Activated naive CD4-positive, alpha-beta T cell treated with anti-CD3 and anti-CD28 coated beads, Interleukin-2, amount 50 U/mL, for 72 hours (primary cell): ENCODE measurements around the gene LPCAT1. TPM values are rescaled to one million over a fixed set of nuclear protein-coding genes. Genes with fewer than 3 reads are reported as not detected.
"Not testable (repeated sequence)": the region's sequence is repeated elsewhere in the genome, so short reads cannot be mapped to it uniquely, and the experiment has no call there.

ENCODE experiments used
- ATAC-seq, 2 donors: fragments of 150-1000 bp; cut with Tn5 transposase; 2 replicates each; pipeline ENCODE4 v1.10.0; 2021; ENCODE audit warnings: mild to moderate bottlenecking in 2 of 2, moderate library complexity in 2 of 2
- DNase-seq, 2 donors: peaks; one replicate each; pipeline ENCODE4 v3.0.0; 2021 to 2022; ENCODE audit warnings: low spot score in 2 of 2
- H3K27ac Mint-ChIP-seq, 2 donors: one replicate each; pipeline ENCODE4 v1.8.0; 2022; ENCODE audit warnings: mild to moderate bottlenecking in 2 of 2, mixed read lengths in 2 of 2
- H3K36me3 Mint-ChIP-seq, 2 donors: one replicate each; pipeline ENCODE4 v1.8.0; 2022; ENCODE audit warnings: mixed read lengths in 2 of 2
- H3K9me3 Mint-ChIP-seq, 2 donors: one replicate each; pipeline ENCODE4 v1.8.0; 2022; ENCODE audit warnings: mixed read lengths in 2 of 2
- total RNA-seq, 2 donors: library from RNA; stranded (reverse); gene quantifications; one replicate each; pipeline ENCODE4 v1.2.3, GENCODE V29; 2022

The LPCAT1 gene
- total RNA-seq, 2 donors from 2014 or later = 29.2 to 37.6 TPM

- DNase-seq = no peak
- no peak overlapping the region for H3K27ac Mint-ChIP-seq
- ATAC-seq = no peak
- peaks cover 4 to 5% of the 10 kb centered on the region in 2 donors for H3K36me3 Mint-ChIP-seq
- peaks cover 13 to 14% of the 10 kb centered on the region in 2 donors for H3K9me3 Mint-ChIP-seq
These were observed 88.4 kb downstream of the LPCAT1 start for GRCh38 chr5:1435369-1435768.

- peaks cover 22% of the 10 kb centered on the region in 2 donors for H3K36me3 Mint-ChIP-seq
- no peak overlapping the region for H3K27ac Mint-ChIP-seq
- ATAC-seq (no peak), DNase-seq (peak in 1 of 2 donors; percentile 25)
- H3K9me3 Mint-ChIP-seq = peaks cover 23 to 25% of the 10 kb centered on the region in 2 donors
These were observed 91.5 kb downstream of the LPCAT1 start for GRCh38 chr5:1432296-1432695.

GRCh38 chr5:1431896-1432295 lies 91.9 kb downstream of the LPCAT1 start:
- DNase-seq (peak in 1 of 2 donors; percentile 25), ATAC-seq (no peak)
- peaks cover 23 to 25% of the 10 kb centered on the region in 2 donors for H3K9me3 Mint-ChIP-seq
- no peak overlapping the region for H3K27ac Mint-ChIP-seq
- H3K36me3 Mint-ChIP-seq = peaks cover 22% of the 10 kb centered on the region in 2 donors

- peaks cover 26 to 31% of the 10 kb centered on the region in 2 donors for H3K9me3 Mint-ChIP-seq
- DNase-seq = peak in 1 of 2 donors; percentile 40
- H3K36me3 Mint-ChIP-seq = peaks cover 22 to 28% of the 10 kb centered on the region in 2 donors
- H3K27ac Mint-ChIP-seq = no peak overlapping the region
- no peak for ATAC-seq
These were observed 92.5 kb downstream of the LPCAT1 start for GRCh38 chr5:1431021-1431811.

GRCh38 chr5:1430121-1430795 lies 93.5 kb downstream of the LPCAT1 start:
- H3K36me3 Mint-ChIP-seq = peaks cover 22 to 33% of the 10 kb centered on the region in 2 donors
- no peak for ATAC-seq
- H3K9me3 Mint-ChIP-seq = peaks cover 26 to 39% of the 10 kb centered on the region in 2 donors
- DNase-seq = peak in 1 of 2 donors; percentile 35
- no peak overlapping the region for H3K27ac Mint-ChIP-seq

- Mint-ChIP-seq H3K36me3 (peaks cover 22 to 33% of the 10 kb centered on the region in 2 donors), H3K27ac (no peak overlapping the region), H3K9me3 (peaks cover 26 to 41% of the 10 kb centered on the region in 2 donors)
- DNase-seq (no peak), ATAC-seq (no peak)
These were observed 94.3 kb downstream of the LPCAT1 start for GRCh38 chr5:1429496-1429895.

GRCh38 chr5:1429066-1429465 lies 94.7 kb downstream of the LPCAT1 start:
- no peak for DNase-seq
- no peak for ATAC-seq
- peaks cover 26 to 45% of the 10 kb centered on the region in 2 donors for H3K9me3 Mint-ChIP-seq
- H3K36me3 Mint-ChIP-seq = peaks cover 22 to 33% of the 10 kb centered on the region in 2 donors
- no peak overlapping the region for H3K27ac Mint-ChIP-seq

- ATAC-seq (no peak), DNase-seq (no peak)
- Mint-ChIP-seq H3K9me3 (peaks cover 19 to 38% of the 10 kb centered on the region in 2 donors), H3K27ac (no peak overlapping the region), H3K36me3 (peaks cover 22 to 33% of the 10 kb centered on the region in 2 donors)
These were observed 95.7 kb downstream of the LPCAT1 start for GRCh38 chr5:1428107-1428506.

GRCh38 chr5:1424716-1425115 lies 99.0 kb downstream of the LPCAT1 start:
- ATAC-seq (no peak), DNase-seq (no peak)
- H3K36me3 Mint-ChIP-seq = peaks cover 14 to 24% of the 10 kb centered on the region in 2 donors
- H3K27ac Mint-ChIP-seq = peak overlapping the region in 1 of 2 donors; percentile 66
- H3K9me3 Mint-ChIP-seq = peaks cover 13 to 30% of the 10 kb centered on the region in 2 donors

GRCh38 chr5:1423901-1424603 lies 99.7 kb downstream of the LPCAT1 start:
- ATAC-seq (no peak), DNase-seq (no peak)
- H3K9me3 Mint-ChIP-seq = peaks cover 7 to 24% of the 10 kb centered on the region in 2 donors
- peak overlapping the region in 1 of 2 donors; percentile 66 for H3K27ac Mint-ChIP-seq
- peaks cover 7 to 18% of the 10 kb centered on the region in 2 donors for H3K36me3 Mint-ChIP-seq

GRCh38 chr5:1422522-1422921 lies 101.2 kb downstream of the LPCAT1 start:
- H3K36me3 Mint-ChIP-seq = peaks cover 0 to 10% of the 10 kb centered on the region in 2 donors

GRCh38 chr5:1421521-1422341 lies 102.0 kb downstream of the LPCAT1 start:
- H3K9me3 Mint-ChIP-seq = peaks cover 11 to 19% of the 10 kb centered on the region in 2 donors
- H3K36me3 Mint-ChIP-seq = peaks cover 0 to 10% of the 10 kb centered on the region in 2 donors
- DNase-seq (no peak), ATAC-seq (no peak)
- H3K27ac Mint-ChIP-seq = no peak overlapping the region

More at GRCh38 chr5:1422522-1422921, 101.2 kb downstream of the LPCAT1 start:
- H3K27ac Mint-ChIP-seq, DNase-seq, ATAC-seq: not testable (repeated sequence)
- peaks cover 11 to 20% of the 10 kb centered on the region in 2 donors for H3K9me3 Mint-ChIP-seq

- no peak for DNase-seq
- Mint-ChIP-seq H3K36me3 (no peaks in the 10 kb centered on the region), H3K27ac (no peak overlapping the region), H3K9me3 (peaks cover 8 to 9% of the 10 kb centered on the region in 2 donors)
- no peak for ATAC-seq
These were observed 103.3 kb downstream of the LPCAT1 start for GRCh38 chr5:1420211-1421195.

GRCh38 chr5:1419476-1420210 lies 104.1 kb downstream of the LPCAT1 start:
- H3K27ac Mint-ChIP-seq = no peak overlapping the region
- H3K36me3 Mint-ChIP-seq = no peaks in the 10 kb centered on the region
- ATAC-seq (no peak), DNase-seq (no peak)
- H3K9me3 Mint-ChIP-seq = peaks cover 4 to 8% of the 10 kb centered on the region in 2 donors
